GM12801 (cell line): Measurements from ENCODE around the gene NET1.

Source experiments
- CTCF ChIP-seq: IDR thresholded peaks from one replicate; pipeline ENCODE4 v1.5.1; 2011; ENCODE audit warnings: control low read depth; ENCODE audit not compliant: insufficient read length; ENCODE audit errors: extremely low read depth

NET1 gene

GRCh38 chr10:5464546-5464945 lies 52.2 kb downstream of the NET1 start:
- no peak for TF ChIP-seq CTCF

- TF ChIP-seq CTCF, result no peak
Observed at GRCh38 chr10:5465976-5466450, 53.7 kb downstream of the NET1 start.

- no peak for TF ChIP-seq CTCF
Observed at GRCh38 chr10:5466451-5467206, 54.3 kb downstream of the NET1 start.

GRCh38 chr10:5467207-5467535 lies 54.8 kb downstream of the NET1 start:
- no peak for TF ChIP-seq CTCF

GRCh38 chr10:5467634-5468255 lies 55.4 kb downstream of the NET1 start:
- no peak for TF ChIP-seq CTCF

- TF ChIP-seq CTCF, result no peak
Observed at GRCh38 chr10:5468262-5469106, 56.1 kb downstream of the NET1 start.

GRCh38 chr10:5469353-5470061 lies 57.1 kb downstream of the NET1 start:
- no peak for TF ChIP-seq CTCF
